Erythroblast (primary cell): ENCODE measurements around the gene ADGRV1.
"Not testable (repeated sequence)": the region's sequence is repeated elsewhere in the genome, so short reads cannot be mapped to it uniquely, and the experiment has no call there.

ENCODE experiments used
- DNase-seq, 2 experiments: peaks; one replicate each; lab custom pipeline; 2025; lab: John Stamatoyannopoulos, UW
- GATA1 ChIP-seq: IDR thresholded peaks from 2 replicates; pipeline ENCODE4 v1.6.1; 2011; ENCODE audit warnings: low read depth, mild to moderate bottlenecking, control low read depth, low read length, moderate library complexity
- POLR2A ChIP-seq: IDR thresholded peaks from 2 replicates; pipeline ENCODE4 v1.6.1; 2011; ENCODE audit warnings: mild to moderate bottlenecking, low read length

The ADGRV1 gene

DNA sequence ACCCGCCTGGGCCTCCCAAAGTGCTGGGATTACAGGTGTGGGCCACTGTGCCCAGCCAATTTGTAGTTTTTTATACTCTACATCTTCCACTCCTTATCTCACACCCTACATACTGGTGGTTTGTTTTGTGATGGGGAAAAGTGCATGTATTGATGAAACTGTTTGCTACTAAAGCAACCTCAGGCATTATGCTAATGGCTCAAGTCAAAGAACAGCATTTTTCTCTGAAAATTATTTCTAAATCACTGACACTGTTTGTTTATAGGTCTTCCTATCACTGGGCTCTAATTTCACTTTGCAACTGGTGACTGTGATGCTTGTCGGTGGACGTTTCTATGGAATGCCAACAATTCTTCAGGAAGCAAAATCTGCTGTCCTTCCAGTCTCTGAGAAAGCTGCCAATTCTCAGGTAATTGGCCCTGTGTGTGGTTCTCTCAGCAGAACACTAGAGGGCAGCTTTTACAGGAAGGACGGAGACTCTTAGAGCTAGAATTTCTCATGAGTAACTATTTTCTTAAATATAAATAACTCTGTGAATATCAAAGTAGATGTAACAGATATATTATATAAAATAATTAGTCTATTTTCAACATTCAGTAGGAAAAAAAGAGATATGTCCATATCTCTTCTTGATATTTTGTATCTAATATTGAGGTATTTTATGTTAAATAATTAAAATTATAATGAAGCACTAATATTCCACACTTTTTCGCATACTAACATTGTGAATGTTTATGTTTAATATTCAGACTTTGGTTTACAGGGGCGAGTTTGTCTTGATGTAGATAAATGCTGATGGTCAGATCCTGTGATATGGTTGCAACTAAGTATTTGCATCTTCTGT lies 244.1 kb downstream of the ADGRV1 start:
- peak in 1 of 2 experiments; percentile 31 for DNase-seq
- TF ChIP-seq GATA1 (no peak), POLR2A (no peak)

DNA sequence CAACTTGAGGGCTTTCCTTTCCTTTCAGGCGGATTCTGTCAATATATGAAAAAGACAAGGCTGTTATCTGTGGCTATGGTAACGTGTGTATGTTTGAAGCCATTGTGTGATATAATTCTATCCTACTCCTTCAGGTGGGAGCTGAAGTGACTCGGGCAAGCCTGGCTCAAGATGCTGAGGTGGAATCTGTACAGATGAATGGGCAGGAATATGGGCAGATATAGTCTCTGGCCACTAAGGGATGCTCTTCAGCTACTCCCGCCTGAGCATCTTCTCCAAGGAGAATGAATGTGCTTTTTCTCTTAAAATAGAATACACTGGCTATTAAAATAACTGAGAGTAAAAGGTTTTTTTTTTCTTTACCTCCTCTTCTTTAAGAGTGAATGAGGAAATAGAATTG lies 244.8 kb downstream of the ADGRV1 start:
- DNase-seq = peak in 1 of 2 experiments; percentile 10
- TF ChIP-seq POLR2A (no peak), GATA1 (no peak)

GRCh38 chr5:90803876-90804275 lies 245.3 kb downstream of the ADGRV1 start:
- DNase-seq = no peak

DNA sequence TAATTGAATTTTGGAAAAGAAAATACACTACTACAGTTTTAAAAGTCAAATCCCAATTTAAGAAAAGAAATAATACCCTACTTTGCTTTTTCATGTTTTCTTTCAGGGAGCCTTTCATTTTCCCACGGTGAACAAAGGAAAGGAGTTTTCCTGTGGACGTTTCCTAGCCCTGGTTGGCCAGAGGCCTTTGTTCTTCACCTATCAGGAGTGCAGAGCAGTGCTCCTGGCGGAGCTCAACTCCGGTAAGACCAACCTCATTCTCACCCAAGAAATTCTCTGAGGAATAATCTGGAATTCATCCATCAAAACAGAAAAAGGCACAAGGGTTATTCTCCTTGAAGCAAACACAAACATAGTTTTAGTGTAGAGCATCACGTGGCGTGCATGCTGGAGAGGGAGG lies 248.9 kb downstream of the ADGRV1 start:
- no peak for TF ChIP-seq GATA1
- no peak for TF ChIP-seq POLR2A

More at GRCh38 chr5:90803876-90804275, 245.3 kb downstream of the ADGRV1 start:
- TF ChIP-seq GATA1 (no peak), POLR2A (no peak)

GRCh38 chr5:90809311-90810056 lies 250.9 kb downstream of the ADGRV1 start:
- DNase-seq = no peak
- TF ChIP-seq POLR2A = no peak
- TF ChIP-seq GATA1 = no peak

More for the DNA sequence above, 248.9 kb downstream of the ADGRV1 start:
- no peak for DNase-seq

DNA sequence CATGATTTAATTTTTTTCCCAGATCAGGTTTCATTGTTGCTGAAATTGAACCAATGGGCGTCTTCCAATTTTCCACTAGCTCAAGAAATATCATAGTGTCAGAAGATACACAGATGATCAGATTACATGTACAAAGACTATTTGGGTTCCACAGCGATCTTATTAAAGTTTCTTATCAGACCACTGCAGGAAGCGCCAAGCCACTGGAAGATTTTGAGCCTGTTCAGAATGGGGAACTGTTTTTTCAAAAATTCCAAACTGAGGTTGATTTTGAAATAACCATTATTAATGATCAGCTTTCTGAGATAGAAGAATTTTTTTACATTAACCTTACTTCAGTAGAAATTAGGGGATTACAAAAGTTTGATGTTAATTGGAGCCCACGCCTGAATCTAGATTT lies 251.6 kb downstream of the ADGRV1 start:
- DNase-seq = no peak

GRCh38 chr5:90813392-90813791 lies 254.8 kb downstream of the ADGRV1 start:
- no peak for TF ChIP-seq POLR2A
- no peak for TF ChIP-seq GATA1
- no peak for DNase-seq

More for the DNA sequence above, 251.6 kb downstream of the ADGRV1 start:
- TF ChIP-seq GATA1 (no peak), POLR2A (no peak)

- DNase-seq = not testable (repeated sequence)
Measured at GRCh38 chr5:90822062-90822461, 263.5 kb downstream of the ADGRV1 start.

DNA sequence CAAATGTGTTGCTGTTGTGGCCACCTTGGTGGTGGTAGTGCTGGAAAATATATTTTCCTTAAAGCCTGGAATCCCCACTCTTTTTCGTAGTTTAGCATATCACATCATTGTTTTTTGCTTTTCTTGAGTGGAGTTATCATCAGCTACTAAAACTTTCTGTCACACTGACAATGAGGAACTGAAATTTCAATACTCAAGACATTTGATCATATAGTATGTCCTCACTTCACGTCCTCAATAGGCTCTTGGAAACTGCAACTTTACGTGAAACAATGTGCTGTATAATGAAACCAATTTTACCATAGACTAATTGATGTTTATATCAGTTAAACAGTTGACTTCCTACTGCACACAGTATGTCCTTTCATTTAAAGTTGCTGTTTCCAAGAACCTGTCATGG lies 265.8 kb downstream of the ADGRV1 start:
- no peak for DNase-seq
- TF ChIP-seq POLR2A (no peak), GATA1 (no peak)

DNA sequence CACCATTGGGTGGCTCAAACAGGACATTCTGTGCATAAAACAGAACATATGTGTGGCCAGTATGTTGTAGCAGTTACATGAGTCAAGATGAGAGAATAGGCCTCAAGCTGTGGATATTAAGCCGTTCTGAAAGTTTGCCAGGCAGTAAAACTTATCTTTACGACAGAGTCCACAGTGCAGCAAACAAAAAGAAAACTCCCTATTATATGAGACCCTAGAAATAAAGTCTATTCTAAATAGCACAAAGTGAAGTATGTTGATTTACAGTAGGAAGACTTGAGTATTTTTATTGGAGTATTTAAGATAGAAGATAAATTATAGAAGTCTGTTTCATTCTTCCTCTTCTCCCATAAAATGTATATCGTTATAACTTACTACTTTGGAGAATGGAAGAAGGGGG lies 271.5 kb downstream of the ADGRV1 start:
- no peak for TF ChIP-seq POLR2A
- no peak for TF ChIP-seq GATA1
- no peak for DNase-seq

DNA sequence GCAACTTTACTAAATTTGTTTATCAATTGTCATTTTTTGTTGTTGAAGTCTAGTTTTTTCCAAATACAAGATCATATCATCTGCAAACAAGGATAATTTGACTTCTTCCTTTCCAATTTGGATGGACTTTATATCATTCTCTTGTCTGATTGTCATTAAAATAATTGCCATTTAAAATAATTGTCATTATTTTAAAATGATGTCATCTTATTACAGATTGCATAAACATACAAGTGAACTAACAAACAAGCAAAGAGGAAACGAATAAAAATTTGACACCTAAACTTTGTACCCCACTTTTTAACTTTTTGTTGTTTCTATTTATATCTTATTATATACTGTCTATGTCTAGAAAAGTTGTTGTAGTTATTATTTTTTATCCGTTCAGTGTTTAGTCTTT lies 275.2 kb downstream of the ADGRV1 start:
- no peak for TF ChIP-seq POLR2A
- TF ChIP-seq GATA1 = no peak
- DNase-seq = no peak

DNA sequence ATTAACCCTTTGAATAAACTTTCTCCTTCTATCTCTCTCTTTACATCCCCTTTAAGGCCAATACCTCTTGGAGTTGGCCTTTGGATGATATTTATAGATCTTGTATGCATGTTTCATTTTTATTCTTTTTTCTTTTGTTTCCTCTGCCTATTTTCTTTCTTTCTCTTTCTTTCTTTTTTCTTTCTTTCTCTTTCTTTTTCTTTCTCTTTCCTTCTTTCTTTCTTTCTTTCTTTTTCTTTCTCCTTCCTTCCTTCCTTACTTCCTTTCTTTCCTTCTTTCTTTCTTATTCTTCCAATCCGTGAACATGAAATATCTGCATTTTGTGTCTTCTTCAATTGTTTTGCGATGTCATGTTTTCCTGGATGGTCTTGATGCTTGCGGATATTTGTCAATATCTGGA lies 276.1 kb downstream of the ADGRV1 start:
- TF ChIP-seq POLR2A (no peak), GATA1 (no peak)
- no peak for DNase-seq

- TF ChIP-seq POLR2A (no peak), GATA1 (no peak)
- DNase-seq = peak in 1 of 2 experiments; percentile 34
Measured at GRCh38 chr5:90843443-90843842, 284.8 kb downstream of the ADGRV1 start.

- DNase-seq = no peak
- TF ChIP-seq GATA1 (no peak), POLR2A (no peak)
Measured at GRCh38 chr5:90844931-90845330, 286.3 kb downstream of the ADGRV1 start.
